ENCODE measurements around the gene CYTH4.
"Not testable (repeated sequence)": the region's sequence is repeated elsewhere in the genome, so short reads cannot be mapped to it uniquely, and the experiment has no call there.

The CYTH4 gene, protein sequence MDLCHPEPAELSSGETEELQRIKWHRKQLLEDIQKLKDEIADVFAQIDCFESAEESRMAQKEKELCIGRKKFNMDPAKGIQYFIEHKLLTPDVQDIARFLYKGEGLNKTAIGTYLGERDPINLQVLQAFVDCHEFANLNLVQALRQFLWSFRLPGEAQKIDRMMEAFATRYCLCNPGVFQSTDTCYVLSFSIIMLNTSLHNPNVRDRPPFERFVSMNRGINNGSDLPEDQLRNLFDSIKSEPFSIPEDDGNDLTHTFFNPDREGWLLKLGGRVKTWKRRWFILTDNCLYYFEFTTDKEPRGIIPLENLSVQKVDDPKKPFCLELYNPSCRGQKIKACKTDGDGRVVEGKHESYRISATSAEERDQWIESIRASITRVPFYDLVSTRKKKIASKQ

DNA sequence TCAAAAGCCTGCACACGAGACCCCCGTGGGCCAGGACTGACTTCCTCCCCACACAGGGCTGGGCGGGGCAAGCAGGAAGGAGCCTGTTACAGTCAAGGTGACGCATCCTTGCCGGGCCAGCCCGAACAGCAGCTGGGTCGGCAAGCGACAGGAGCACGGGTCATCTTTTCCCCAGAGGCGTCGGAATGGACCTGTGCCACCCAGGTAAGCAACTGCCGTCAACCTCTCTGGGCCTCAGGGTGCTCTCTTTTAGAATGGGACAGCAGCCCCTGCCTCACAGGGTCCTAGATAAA is at the start of gene CYTH4:
Gene CYTH4, plus strand, starts transcription at position 124 of the 293 bp plus-strand sequence. Its CDS starts 62 bp downstream, at position 186.
- no peak for DNase-seq

DNA sequence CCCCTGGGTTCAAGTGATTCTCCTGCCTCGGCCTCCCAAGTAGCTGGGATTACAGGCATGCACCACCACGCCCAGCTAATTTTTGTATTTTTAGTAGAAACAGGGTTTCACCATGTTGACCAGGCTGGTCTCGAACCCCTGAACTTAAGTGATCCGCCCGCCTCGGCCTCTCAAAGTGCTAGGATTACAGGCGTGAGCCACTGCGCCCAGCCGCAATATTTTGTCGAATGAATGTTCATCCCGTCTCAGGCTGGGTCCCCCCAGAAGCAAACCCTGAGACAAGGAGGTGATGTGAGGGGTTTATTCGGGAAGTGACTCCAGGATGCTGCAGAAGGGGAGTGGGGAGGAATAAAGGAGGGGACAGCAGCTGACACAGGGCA is 48.9 kb upstream of the CYTH4 start:
- DNase-seq = not testable (repeated sequence)

- no peak for DNase-seq
Measured at GRCh38 chr22:37233751-37234631, 48.3 kb upstream of the CYTH4 start.

DNA sequence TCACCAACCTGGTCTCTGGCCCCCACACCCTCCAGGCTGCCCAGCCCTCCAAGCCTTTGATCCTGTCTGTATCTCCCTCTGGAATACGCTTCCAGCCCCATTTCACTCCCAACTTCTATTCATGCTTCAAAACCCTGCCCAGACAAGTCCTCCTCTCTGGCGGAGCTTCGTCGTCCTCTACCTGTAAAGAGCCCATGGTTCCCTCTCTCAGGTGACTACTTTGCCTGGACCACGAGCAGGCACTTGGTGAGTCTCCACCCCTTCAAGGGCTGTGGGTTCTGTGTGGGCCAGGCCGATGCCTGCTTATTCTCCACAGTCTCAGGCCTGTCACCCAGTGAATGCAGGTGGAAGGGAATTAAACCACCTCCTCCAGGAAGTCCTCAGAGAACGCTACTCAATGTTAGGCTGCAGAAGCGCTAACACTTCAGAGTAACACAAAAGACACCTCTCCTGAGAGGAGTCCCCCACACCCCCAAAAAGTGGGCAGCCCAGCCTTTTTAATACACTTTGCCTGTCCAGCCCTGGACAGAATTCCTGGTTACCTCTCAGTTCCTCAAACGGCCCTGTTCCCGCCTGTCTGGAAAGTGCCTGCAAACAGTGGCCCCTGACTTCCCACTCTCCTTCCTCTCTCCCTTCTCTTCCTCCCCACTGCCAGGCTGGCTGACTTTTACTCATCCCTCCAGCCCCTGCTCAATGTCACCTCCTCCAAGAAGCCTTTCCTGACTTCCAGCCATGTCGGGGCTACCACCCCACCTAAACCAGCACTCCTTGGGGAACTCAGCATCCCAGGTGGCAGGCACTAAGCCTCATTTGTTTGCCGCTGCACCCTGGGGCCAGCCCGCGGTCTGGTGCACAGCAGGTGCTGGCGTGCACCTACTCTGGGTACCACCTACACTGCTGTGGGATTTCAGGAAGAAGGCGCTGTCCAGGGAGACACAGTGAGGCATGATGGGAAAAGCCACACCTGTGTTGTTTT is 47.3 kb upstream of the CYTH4 start:
- no peak for DNase-seq

DNA sequence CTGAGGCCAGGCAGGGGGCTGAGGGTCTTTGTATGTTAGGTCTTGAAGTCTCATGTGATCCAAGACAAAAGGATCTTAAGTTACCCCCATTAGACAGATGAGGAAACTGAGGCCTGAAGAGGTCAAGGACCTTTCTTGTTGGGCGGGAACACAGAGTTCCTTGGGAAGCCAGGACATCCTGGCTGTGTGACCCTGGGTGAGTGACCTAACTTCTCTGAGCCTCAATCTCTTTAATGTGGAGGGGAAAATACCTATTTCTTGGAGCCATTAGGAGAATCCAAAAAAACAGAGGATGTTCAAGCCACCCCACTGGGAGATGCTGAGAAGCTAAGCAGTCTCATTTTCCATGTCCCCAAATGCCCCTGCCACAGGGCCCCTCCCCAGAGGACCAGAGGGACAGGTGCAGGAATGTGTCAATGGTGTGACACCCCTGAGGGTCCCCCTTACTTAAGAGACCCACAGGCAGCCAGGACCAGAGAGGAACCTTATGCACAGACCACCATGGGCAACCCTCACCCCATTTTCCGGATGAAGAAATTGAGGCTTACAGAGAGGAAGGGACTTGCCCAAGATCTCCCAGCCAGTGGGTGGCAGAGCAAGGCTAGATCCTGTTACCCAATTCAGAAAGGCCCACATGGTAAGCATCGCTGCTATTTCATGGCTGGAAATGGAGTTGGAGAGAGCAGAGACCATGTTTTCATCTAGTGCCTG is 46.3 kb upstream of the CYTH4 start:
- no peak for DNase-seq

DNA sequence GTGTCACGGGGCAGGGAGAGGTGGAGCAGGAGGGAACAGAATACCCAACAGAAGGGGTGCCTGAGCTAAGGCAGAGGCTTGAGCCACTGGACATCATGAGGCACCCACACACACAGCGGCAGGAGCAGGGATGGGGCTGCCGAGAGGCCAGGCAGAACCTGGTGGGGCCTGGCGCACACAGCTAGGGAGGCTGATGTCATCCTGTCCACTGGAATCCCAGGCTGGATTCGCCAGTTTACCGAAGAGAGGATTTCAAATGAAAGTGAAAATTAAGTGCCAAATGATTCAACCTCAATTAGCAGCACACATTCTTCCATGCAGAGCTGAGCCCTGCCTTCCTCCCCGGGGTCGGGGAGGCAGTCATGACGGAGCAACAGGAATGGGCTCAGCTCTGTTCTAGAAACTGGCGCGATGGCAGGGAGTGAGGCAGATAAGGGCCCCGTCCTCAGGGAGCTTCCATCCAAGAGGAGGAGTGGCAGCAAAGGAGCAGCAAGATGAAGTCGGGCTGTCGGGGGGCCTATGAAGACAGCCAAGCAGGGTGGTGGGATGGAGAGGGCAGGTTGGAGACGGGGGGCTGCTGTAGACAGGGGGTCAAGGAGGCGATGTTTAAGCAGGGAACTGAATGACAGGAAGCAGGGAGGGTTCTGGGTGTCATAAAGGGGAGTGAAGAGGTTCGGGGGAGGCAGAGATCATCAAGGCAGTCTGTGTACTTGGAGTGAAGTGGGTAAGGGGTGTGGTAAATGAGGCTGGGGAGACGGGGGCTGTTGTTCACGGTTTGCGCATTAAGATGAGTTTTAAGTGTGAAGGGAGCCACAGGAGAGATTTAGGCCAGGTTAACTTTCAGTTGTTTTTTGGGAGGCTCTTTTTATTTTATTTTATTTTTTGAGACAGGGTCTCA is 44.7 kb upstream of the CYTH4 start:
- no peak for DNase-seq

- no peak for DNase-seq
Measured at GRCh38 chr22:37239336-37240239, 42.7 kb upstream of the CYTH4 start.

- DNase-seq = no peak
Measured at GRCh38 chr22:37240240-37240940, 41.9 kb upstream of the CYTH4 start.

GRCh38 chr22:37240941-37241320 is 41.4 kb upstream of the CYTH4 start:
- DNase-seq = no peak

DNA sequence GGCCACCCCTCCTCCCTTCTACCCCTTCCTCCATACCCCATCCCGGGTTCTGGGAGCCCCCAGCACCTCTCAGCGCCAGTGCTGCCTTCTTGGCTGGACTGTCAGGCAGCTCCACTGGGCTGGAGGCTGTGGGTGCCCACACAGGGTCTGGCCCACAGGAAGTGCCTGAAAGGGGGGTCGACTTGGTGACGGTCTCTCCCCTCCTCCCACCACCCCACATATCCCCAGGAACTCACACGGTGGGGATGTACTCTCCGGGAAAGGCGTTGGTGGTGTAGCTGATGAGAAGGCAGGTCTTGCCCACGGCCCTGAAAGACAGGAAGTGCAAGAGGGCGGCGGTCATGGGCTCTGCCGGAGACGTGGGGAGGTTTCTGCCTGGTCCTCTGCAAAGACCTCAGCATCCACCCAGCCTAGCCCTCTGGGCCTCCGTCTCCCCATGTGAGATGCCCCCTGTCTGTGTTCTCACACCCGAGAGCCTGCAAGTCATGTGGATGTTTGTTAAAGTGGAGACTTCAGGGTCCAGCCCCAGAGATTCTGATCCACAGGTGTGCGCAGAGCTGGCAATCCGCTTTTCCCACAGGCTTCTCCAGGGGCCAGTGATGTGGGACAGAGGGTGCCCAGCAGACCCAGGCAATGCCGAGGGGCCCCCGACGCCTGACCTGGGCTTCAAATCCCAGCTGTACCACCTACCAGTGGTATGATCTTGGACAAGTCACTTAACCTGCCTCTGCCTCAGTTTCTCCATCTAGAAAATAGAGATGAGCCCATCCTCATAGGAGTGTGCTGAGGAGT is 40.8 kb upstream of the CYTH4 start:
- no peak for DNase-seq

GRCh38 chr22:37242395-37242918 is 39.9 kb upstream of the CYTH4 start:
- no peak for DNase-seq

GRCh38 chr22:37243402-37244113 is 38.8 kb upstream of the CYTH4 start:
- DNase-seq = no peak

- DNase-seq = no peak
Measured at GRCh38 chr22:37244114-37244921, 38.0 kb upstream of the CYTH4 start, which contains the start of gene RAC2. RAC2 (minus strand) TSS chr22:37244269; CDS start chr22:37244148, 121 bp downstream.

DNA sequence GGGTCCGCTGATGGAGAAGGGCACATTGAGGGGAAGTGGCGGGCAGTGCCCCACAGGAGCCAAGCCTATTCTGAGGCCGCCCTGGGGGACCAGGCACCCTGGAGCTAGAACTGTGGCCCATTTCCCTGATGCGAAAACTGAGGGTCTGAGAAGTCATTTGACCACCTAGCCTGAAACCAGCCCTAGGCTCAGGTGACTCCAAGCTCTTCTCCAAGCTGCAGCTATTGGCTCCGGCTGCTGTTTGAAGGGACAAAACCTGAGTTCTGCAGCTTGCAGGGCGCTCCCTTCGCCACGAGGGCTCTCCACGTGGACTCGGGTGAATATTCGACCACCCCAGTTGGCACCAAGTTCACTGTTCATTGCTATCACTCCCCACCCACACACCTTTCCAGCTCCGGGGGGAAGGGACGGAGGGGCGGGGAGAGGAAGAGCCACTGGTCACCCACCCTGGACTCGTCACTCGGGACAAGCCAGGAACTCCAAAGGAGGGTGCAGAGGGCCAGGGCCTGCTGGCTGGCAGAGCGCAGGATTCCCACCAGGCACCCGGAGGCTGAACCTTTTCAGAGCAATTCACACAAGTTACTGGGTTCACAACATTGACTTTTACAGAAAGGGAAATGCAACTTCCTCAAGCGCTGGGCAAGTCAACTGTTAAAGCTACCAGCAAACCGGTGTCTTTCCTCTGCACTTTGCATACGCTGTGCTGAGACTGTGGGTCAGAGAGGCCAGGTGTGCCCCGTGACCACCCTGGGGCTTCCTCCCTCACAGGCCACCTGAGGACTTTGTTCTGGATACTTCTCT is 37.2 kb upstream of the CYTH4 start:
- DNase-seq = no peak

GRCh38 chr22:37245740-37246139 is 36.6 kb upstream of the CYTH4 start:
- no peak for DNase-seq

DNA sequence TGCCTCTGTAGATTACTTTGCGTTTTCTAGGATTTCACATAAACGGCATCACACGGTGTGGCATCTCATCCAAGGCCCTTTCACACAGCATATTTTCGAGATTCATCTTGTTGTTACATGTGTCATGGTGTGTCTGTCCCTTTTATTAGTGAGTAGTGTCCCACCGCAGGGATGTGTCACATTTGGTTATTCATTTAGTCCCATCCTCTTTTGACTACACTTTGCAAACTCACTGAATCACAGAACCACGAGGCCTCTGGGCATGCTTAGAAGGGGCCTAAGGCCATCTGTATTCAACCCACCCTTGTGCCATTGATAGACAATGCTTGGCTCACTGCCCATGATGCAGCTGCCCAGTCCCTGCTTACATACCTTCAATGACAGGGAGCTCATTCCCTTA is 34.1 kb upstream of the CYTH4 start:
- no peak for DNase-seq

Measured in retina (tissue), 1 donor.